Heart right ventricle (tissue), 16 donors: Measurements from ENCODE around the gene PRKCE. TPM values are rescaled to one million over a fixed set of nuclear protein-coding genes. Genes with fewer than 3 reads are reported as not detected.

Experiments used
- ATAC-seq, 8 donors: fragments of 200-7000 bp; cut with Tn5 transposase; one replicate each; pipeline ENCODE4 v1.9.1; 2020; ENCODE audit warnings: mild to moderate bottlenecking in 8 of 8, moderate library complexity in 8 of 8, moderate number of reproducible peaks in 1 of 8
- DNase-seq, 2 donors: peaks; one replicate each; pipeline ENCODE4 v3.0.0-alpha.2; 2020
- H3K27ac ChIP-seq, 10 donors: fragments of 200-600 bp; sonication (generic) in 2 of 10; one replicate each; pipeline versions ENCODE4 v1.5.0 to v1.8.0; 2020 to 2022; ENCODE audit warnings: mild to moderate bottlenecking in 3 of 10
- H3K27me3 ChIP-seq, 7 donors: fragments of 200-600 bp; one replicate each; pipeline ENCODE4 v1.8.0; 2021 to 2022; ENCODE audit warnings: mild to moderate bottlenecking in 2 of 7
- H3K36me3 ChIP-seq, 9 donors: fragments of 200-600 bp; sonication (generic) in 1 of 9; one replicate each; pipeline versions ENCODE4 v1.5.0 to v1.8.0; 2020 to 2022; ENCODE audit warnings: mild to moderate bottlenecking in 2 of 9
- H3K4me1 ChIP-seq, 9 donors: fragments of 200-600 bp; sonication (generic) in 1 of 9; one replicate each; pipeline versions ENCODE4 v1.5.0 to v1.8.0; 2020 to 2022; ENCODE audit warnings: mild to moderate bottlenecking in 4 of 9
- H3K4me3 ChIP-seq, 10 donors: fragments of 200-600 bp; sonication (generic) in 2 of 10; one replicate each; pipeline versions ENCODE4 v1.5.0 to v1.8.0; 2020 to 2022; ENCODE audit warnings: mild to moderate bottlenecking in 7 of 10, moderate library complexity in 2 of 10
- H3K9me3 ChIP-seq, 11 donors: fragments of 200-600 bp in 10 of 11; sonication (generic) in 2 of 11; one replicate each; pipeline versions ENCODE4 v1.5.0 to v1.8.0; 2013 to 2022; ENCODE audit warnings: mild to moderate bottlenecking in 2 of 11, control low read depth in 1 of 11, moderate library complexity in 1 of 11
- WGBS, 2 donors: extraction: QIAGEN DNeasy Blood & Tissue Kit; methylation state at CpG; one replicate each; pipeline ENCODE4 v1.1.7; 2013; ENCODE audit warnings: inconsistent platforms in 1 of 2; 5-methylcytosine and 5-hydroxymethylcytosine counted together
- intact Hi-C, 10 donors: fragments of 100-400 bp; cut with DNase I; formaldehyde crosslinking; loops; one replicate each; pipeline versions ENCODE4 v1.11.1 to v1.14.2; 2022
- polyA plus RNA-seq, 2 donors: library from polyadenylated mRNA; stranded (reverse); fragments of 200-250 nt; gene quantifications; one replicate each; pipeline ENCODE4 v1.2.3, GENCODE V29; 2013
- total RNA-seq, 10 donors: library from RNA; stranded (reverse); fragmentation: NEBNext Ultra II Directional in 3 of 10; extraction: Animal tissue kit (Norgen Biotek cat#: 25700) in 3 of 10; gene quantifications; one replicate each; pipeline versions ENCODE4 v1.2.1 to v1.2.4, GENCODE V29; 2021 to 2023
- TF ChIP-seq, protein P1 (sequence below), 9 donors: fragments of 200-600 bp; sonication (generic) in 2 of 9; IDR thresholded peaks; one replicate each; pipeline versions ENCODE4 v1.5.0 to v1.8.0; 2021 to 2022; ENCODE audit warnings: antibody characterized with exemption in 9 of 9, mild to moderate bottlenecking in 5 of 9, moderate library complexity in 1 of 9
- donor health status: Arrhythmogenic right ventricular cardiomyopathy.
- donor health status: ischemic (EF 13 %, LVEDD 7.1; RV severe dilation, severe dysfunction).
- donor health status: healthy with polysubstance abuse.
- donor health status: DM: no; HTN: yes; CAD: no.
- donor health status: DM: no; HTN: no; CAD: no.
- donor health status: ischemic (EF 25% LVEDD 6.9; RV normal size, moderate dysfunction).
- donor health status: ischemic (EF 25% LVEDD 5.7; RV mildly dilated, moderate dysfunction).
- donor health status: healthy.
- donor health status: DM: yes; HTN: yes; CAD: no.
- donor health status: Ischemic cardiomyopathy.
- donor health status: ischemic (EF 35%, LVEDD 5.7; RV mildly dilated, moderate dysfunction).
- donor health status: nonischemic (EF 11% LVEDD 7.7; RV severe dilation, severe dysfunction).
- donor health status: DM: yes; HTN: yes; CAD: no.
- donor health status: PGD.
- donor health status: ischemic (EF 29% LVEDD 5.4; RV normal size, mild dysfunction).
- donor health status: nonischemic (EF 23%, LVEDD 6.1; RV moderate dilation, normal function).

The PRKCE gene
- total and polyA plus RNA-seq, 12 donors = 3.7 to 22.7 (median 16.7) TPM

DNA sequence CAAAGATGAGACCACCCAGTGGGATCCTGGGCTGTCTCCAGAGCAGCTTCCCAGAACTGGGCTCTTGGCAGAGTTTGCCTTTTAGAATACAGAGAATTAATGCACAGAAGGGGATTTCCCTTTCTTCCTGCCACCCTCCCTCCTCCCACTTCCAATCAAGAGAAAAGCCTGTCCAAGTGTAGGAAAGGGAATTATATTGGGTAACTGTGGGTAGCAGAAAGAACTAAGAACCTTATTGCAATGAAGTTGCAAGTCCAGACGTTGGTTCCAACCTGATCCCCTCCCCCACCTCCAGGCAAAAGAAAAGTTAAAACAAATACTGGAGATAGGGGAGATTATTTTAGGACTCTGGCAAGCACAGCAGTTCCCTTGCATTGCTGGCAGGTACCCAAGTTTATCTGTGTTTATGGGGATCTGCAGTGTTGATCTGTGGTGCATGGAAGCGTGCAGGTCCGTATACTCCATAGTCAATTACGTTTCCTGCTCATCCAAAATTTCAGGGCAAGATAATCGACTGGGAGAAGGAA, 114.3 kb downstream of the PRKCE start:
- TF ChIP-seq, protein P1, sequence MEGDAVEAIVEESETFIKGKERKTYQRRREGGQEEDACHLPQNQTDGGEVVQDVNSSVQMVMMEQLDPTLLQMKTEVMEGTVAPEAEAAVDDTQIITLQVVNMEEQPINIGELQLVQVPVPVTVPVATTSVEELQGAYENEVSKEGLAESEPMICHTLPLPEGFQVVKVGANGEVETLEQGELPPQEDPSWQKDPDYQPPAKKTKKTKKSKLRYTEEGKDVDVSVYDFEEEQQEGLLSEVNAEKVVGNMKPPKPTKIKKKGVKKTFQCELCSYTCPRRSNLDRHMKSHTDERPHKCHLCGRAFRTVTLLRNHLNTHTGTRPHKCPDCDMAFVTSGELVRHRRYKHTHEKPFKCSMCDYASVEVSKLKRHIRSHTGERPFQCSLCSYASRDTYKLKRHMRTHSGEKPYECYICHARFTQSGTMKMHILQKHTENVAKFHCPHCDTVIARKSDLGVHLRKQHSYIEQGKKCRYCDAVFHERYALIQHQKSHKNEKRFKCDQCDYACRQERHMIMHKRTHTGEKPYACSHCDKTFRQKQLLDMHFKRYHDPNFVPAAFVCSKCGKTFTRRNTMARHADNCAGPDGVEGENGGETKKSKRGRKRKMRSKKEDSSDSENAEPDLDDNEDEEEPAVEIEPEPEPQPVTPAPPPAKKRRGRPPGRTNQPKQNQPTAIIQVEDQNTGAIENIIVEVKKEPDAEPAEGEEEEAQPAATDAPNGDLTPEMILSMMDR (IDR thresholded peaks at IDR 0.05) = no peak
- no peak overlapping the region for H3K4me3 ChIP-seq
- H3K27me3 ChIP-seq = no peaks in the 10 kb centered on the region
- ATAC-seq (peak in 7 of 8 donors; percentile 40 to 76 (median 57)), DNase-seq (peak in 1 of 2 donors; percentile 51)
- peak overlapping the region in 2 of 10 donors; percentile 12 to 18 for H3K27ac ChIP-seq
- intact Hi-C loops = no loop called here
- 28 to 30% methylated on average over 5 of the region's 5 CpGs for WGBS, 2 donors
- no peaks in the 10 kb centered on the region for H3K36me3 ChIP-seq
- H3K4me1 ChIP-seq = peaks cover 16 to 66% (median 38%) of the 10 kb centered on the region in 9 donors
- H3K9me3 ChIP-seq = no peaks in the 10 kb centered on the region

- WGBS, 2 donors = 73 to 83% methylated on average over 3 of the region's 3 CpGs
- no peak for DNase-seq
- TF ChIP-seq, protein P1 (IDR thresholded peaks at IDR 0.05) = no peak
- no peak overlapping the region for H3K27ac ChIP-seq
- ATAC-seq = no peak
- H3K4me1 ChIP-seq = peaks cover 24 to 78% (median 52%) of the 10 kb centered on the region in 9 donors
- no peaks in the 10 kb centered on the region for H3K36me3 ChIP-seq
- no peaks in the 10 kb centered on the region for H3K27me3 ChIP-seq
- intact Hi-C loops = no loop called here
- no peak overlapping the region for H3K4me3 ChIP-seq
- no peaks in the 10 kb centered on the region for H3K9me3 ChIP-seq
These were observed 116.7 kb downstream of the PRKCE start for GRCh38 chr2:45768208-45768607.

DNA sequence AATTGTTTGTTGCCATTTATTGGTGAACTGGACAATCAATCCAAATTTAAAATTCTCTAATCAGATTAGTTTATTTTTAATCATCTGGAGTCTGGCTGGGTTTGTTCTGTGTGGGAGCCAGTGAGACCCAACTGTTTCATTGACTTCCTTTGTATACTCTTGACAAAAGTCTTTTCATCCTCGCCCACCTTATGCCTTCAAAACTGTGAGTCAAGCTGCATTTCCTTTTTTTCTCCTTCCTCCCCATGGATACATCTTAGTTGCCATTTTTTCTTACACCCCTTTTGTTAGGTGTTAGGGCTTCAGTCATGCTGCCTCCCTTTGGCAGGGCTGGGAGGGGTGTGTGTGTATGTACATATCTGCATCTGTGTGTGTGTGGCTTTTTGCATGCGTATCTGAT, 117.6 kb downstream of the PRKCE start:
- no peak overlapping the region for H3K27ac ChIP-seq
- TF ChIP-seq, protein P1 (IDR thresholded peaks at IDR 0.05) = no peak
- peaks cover 24 to 72% (median 58%) of the 10 kb centered on the region in 9 donors for H3K4me1 ChIP-seq
- H3K9me3 ChIP-seq = no peaks in the 10 kb centered on the region
- intact Hi-C loops = no loop called here
- H3K27me3 ChIP-seq = no peaks in the 10 kb centered on the region
- no peak overlapping the region for H3K4me3 ChIP-seq
- no peak for DNase-seq
- whole genome bisulfite sequencing, 2 donors = 99 to 100% methylated on average over 2 of the region's 2 CpGs
- no peaks in the 10 kb centered on the region for H3K36me3 ChIP-seq
- ATAC-seq = no peak

GRCh38 chr2:45769854-45770576, 118.5 kb downstream of the PRKCE start:
- no peaks in the 10 kb centered on the region for H3K9me3 ChIP-seq
- H3K4me1 ChIP-seq = peaks cover 24 to 76% (median 60%) of the 10 kb centered on the region in 9 donors
- WGBS, 2 donors = 85 to 88% methylated on average over 15 of the region's 15 CpGs
- intact Hi-C loops = loop anchor here in 3 of 10 donors (2.0 to 10.0 kb wide), 3 partner anchors 118 to 165 kb away; partner anchors contain the start of gene PRKCE (in 2 of the 3)
- H3K36me3 ChIP-seq = no peaks in the 10 kb centered on the region
- H3K4me3 ChIP-seq = no peak overlapping the region
- no peaks in the 10 kb centered on the region for H3K27me3 ChIP-seq
- ATAC-seq (no peak), DNase-seq (no peak)
- H3K27ac ChIP-seq = peak overlapping the region in 6 of 10 donors; percentile 64 to 80 (median 76)
- TF ChIP-seq, protein P1 (IDR thresholded peaks at IDR 0.05) = no peak
